Measurements from ENCODE around the gene PC. TPM values are rescaled to one million over a fixed set of nuclear protein-coding genes. Genes with fewer than 3 reads are reported as not detected.
A peak's percentile ranks its signal among the peaks of the same experiment; 100 is the strongest.

PC gene
- total and polyA plus RNA-seq, 8 donors: 7.9 to 27.4 (median 11.4) TPM

GRCh38 chr11:67002921-67003411, 44.8 kb upstream of the PC start:
- no peak for DNase-seq
- Histone ChIP-seq H3K9me3 (no peaks in the 10 kb centered on the region), H3K27me3 (no peaks in the 10 kb centered on the region), H3K27ac (no peak overlapping the region), H3K4me1 (no peaks in the 10 kb centered on the region), H3K4me3 (no peak overlapping the region), H3K36me3 (no peaks in the 10 kb centered on the region)
- intact Hi-C loops (cut with DNase I): no loop called here
- no peak for TF ChIP-seq CTCF (IDR thresholded peaks at IDR 0.05)
- no peak for ATAC-seq

GRCh38 chr11:67002297-67002913, 44.2 kb upstream of the PC start:
- Histone ChIP-seq H3K4me3 (no peak overlapping the region), H3K27ac (no peak overlapping the region), H3K36me3 (no peaks in the 10 kb centered on the region), H3K4me1 (no peaks in the 10 kb centered on the region), H3K27me3 (no peaks in the 10 kb centered on the region), H3K9me3 (no peaks in the 10 kb centered on the region)
- no peak for DNase-seq
- TF ChIP-seq CTCF (IDR thresholded peaks at IDR 0.05): no peak
- ATAC-seq: no peak
- intact Hi-C loops (cut with DNase I): no loop called here

- ATAC-seq (no peak), DNase-seq (no peak)
- no peaks in the 10 kb centered on the region for H3K4me1 ChIP-seq
- TF ChIP-seq CTCF (IDR thresholded peaks at IDR 0.05): no peak
- H3K4me3 ChIP-seq: no peak overlapping the region
- no peaks in the 10 kb centered on the region for H3K27me3 ChIP-seq
- H3K36me3 ChIP-seq: no peaks in the 10 kb centered on the region
- intact Hi-C loops (cut with DNase I): no loop called here
- no peaks in the 10 kb centered on the region for H3K9me3 ChIP-seq
- H3K27ac ChIP-seq: no peak overlapping the region
Measured at GRCh38 chr11:67001332-67001731, 43.1 kb upstream of the PC start.

DNA sequence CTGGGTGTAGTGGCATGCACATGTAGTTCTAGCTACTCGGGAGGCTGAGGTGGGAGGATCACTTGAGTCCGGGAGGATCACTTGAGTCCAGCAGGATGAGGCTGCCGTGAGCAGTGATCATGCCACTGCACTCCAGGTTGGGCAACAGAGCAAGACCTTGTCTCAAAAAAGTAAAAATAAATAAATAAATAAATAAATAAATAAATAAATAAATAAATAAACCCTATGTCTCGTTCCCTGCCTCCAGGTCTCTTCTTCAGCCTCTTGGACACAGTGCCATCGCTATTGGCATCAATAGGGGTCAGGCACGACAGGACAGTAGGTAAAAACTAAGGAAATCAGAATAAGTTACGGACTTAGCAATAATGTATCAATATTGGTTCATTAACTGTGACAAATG, 41.4 kb upstream of the PC start:
- Histone ChIP-seq H3K4me1 (no peaks in the 10 kb centered on the region), H3K9me3 (no peaks in the 10 kb centered on the region), H3K4me3 (no peak overlapping the region), H3K27ac (no peak overlapping the region), H3K36me3 (no peaks in the 10 kb centered on the region), H3K27me3 (no peaks in the 10 kb centered on the region)
- ATAC-seq: no peak
- no peak for DNase-seq
- intact Hi-C loops (cut with DNase I): no loop called here
- TF ChIP-seq CTCF (IDR thresholded peaks at IDR 0.05): no peak

GRCh38 chr11:66996609-66997273, 38.6 kb upstream of the PC start:
- no peak for DNase-seq
- Histone ChIP-seq H3K36me3 (no peaks in the 10 kb centered on the region), H3K27me3 (no peaks in the 10 kb centered on the region), H3K9me3 (no peaks in the 10 kb centered on the region), H3K4me3 (no peak overlapping the region), H3K4me1 (no peaks in the 10 kb centered on the region), H3K27ac (no peak overlapping the region)
- no peak for TF ChIP-seq CTCF (IDR thresholded peaks at IDR 0.05)
- ATAC-seq: peak; percentile 49
- intact Hi-C loops (cut with DNase I): no loop called here
